ENCODE measurements around the gene PAX7. TPM values are rescaled to one million over a fixed set of nuclear protein-coding genes. Genes with fewer than 3 reads are reported as not detected.
"Not testable (repeated sequence)": the region's sequence is repeated elsewhere in the genome, so short reads cannot be mapped to it uniquely, and the experiment has no call there.

The PAX7 gene
- total RNA-seq, 2 experiments from 2014 or later, result not detected

DNA sequence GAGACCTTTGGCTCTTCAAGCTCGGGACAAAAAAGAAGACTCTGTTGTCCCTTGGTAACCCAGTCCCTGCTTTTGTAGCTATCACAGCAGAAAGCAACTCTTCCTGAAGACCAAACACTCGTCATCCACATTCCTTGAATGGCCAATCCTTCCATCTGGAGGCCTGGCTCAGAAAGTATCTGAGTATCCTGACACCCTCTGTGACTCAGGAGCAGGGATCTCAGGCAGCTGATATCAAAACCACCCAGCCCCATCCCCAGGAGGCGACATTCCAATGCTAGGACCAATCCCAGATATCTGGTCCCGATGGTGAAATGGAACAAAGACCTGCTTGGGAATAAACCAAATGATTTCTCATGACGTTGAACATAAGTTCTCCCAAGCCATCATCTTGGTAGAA lies 116.3 kb downstream of the PAX7 start:
- DNase-seq, result no peak
- peaks cover 27% of the 10 kb centered on the region for H3K27me3 Mint-ChIP-seq
- H3K4me1 Mint-ChIP-seq, result no peaks in the 10 kb centered on the region
- H3K27ac Mint-ChIP-seq, result no peak overlapping the region
- H3K36me3 Mint-ChIP-seq, result no peaks in the 10 kb centered on the region
- H3K4me3 Mint-ChIP-seq, result no peak overlapping the region
- H3K9me3 Mint-ChIP-seq, result peaks cover 4% of the 10 kb centered on the region

DNA sequence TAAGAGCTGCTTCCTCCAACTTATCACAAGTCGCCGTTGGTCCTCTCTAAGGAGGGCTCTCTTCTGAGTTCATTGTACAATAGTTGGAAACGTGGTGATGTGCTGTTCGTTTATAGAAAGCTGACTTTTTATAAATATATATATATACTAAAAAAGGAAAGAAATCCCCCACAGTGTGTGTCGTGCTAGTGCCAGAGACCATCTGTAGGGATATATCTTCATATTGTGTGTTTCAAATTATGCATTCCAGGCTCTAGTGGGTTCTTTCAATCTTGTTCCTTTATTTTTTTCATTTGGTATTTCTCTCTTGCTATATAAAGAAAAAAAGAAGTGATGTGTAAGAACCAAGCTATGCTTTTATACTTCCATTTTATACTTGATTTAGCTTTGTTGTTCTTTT lies 117.0 kb downstream of the PAX7 start:
- H3K27me3 Mint-ChIP-seq, result peaks cover 28% of the 10 kb centered on the region
- H3K36me3 Mint-ChIP-seq, result no peaks in the 10 kb centered on the region
- no peak overlapping the region for H3K27ac Mint-ChIP-seq
- no peak for DNase-seq
- no peak overlapping the region for H3K4me3 Mint-ChIP-seq
- H3K9me3 Mint-ChIP-seq, result peaks cover 4% of the 10 kb centered on the region
- no peaks in the 10 kb centered on the region for H3K4me1 Mint-ChIP-seq

DNA sequence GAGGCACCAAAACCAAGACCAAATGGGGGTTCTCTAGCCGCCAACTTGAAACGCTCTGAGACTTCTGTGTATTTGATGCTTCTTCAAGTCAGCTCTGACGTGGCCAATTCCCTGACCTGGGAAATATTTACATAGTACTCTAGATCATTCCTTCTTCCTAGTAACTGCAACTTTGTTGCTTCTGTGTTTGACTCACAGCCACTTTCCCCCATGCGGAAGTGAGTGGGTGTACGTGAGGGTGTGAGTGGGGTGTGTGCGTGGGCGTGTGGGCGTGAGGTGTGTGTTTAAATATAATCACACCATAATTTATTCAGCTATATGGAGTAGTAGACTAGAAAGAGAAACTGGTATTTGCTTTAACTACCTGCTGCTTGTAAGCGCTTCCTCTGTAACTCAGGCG lies 117.8 kb downstream of the PAX7 start:
- H3K27ac Mint-ChIP-seq, result no peak overlapping the region
- peaks cover 4% of the 10 kb centered on the region for H3K9me3 Mint-ChIP-seq
- no peak for DNase-seq
- peaks cover 33% of the 10 kb centered on the region for H3K27me3 Mint-ChIP-seq
- no peaks in the 10 kb centered on the region for H3K4me1 Mint-ChIP-seq
- no peak overlapping the region for H3K4me3 Mint-ChIP-seq
- H3K36me3 Mint-ChIP-seq, result no peaks in the 10 kb centered on the region

DNA sequence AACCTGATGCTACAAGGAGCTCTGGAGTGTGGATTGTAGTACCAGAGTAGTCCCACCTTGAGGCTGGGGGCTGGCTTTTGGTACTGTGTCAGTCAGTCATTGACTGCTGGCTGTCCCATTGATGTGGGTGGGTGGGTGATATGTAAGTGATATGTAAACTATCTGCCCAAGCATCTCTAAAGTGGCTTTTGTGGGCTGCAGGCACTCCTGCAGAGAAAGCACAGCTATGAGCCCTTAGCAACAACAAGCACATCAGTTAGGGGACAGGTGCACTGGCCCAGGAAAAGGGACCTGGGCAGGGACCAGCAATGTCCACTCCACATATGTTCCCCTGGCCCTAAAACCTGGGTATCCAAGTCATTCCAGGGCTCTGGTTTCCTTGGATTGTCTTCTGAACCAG lies 118.9 kb downstream of the PAX7 start:
- Mint-ChIP-seq H3K27ac (no peak overlapping the region), H3K27me3 (peaks cover 36% of the 10 kb centered on the region), H3K4me1 (no peaks in the 10 kb centered on the region), H3K36me3 (no peaks in the 10 kb centered on the region), H3K4me3 (no peak overlapping the region), H3K9me3 (peaks cover 10% of the 10 kb centered on the region)
- DNase-seq, result no peak

DNA sequence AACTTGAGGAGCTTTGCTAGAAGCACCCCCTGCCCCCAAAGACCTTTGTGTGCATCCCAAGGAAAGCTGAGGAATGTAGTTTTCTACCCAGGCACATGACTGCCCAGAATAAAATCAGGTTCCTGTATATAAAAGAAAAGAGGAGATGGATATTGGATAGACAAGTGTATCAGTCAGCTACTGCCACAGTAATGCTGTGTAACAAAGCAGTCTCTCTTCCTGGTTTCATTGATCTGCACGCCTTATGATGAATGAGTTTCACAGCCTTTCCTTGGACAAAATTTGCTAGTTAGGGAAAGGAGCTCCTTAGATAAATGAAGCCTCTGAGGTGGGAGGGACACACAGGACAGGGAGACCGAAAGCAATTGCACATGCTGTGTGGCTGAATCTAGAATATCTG lies 120.0 kb downstream of the PAX7 start:
- H3K27ac Mint-ChIP-seq, result no peak overlapping the region
- H3K4me1 Mint-ChIP-seq, result no peaks in the 10 kb centered on the region
- H3K9me3 Mint-ChIP-seq, result peaks cover 13% of the 10 kb centered on the region
- DNase-seq, result no peak
- peaks cover 36% of the 10 kb centered on the region for H3K27me3 Mint-ChIP-seq
- no peaks in the 10 kb centered on the region for H3K36me3 Mint-ChIP-seq
- no peak overlapping the region for H3K4me3 Mint-ChIP-seq

DNA sequence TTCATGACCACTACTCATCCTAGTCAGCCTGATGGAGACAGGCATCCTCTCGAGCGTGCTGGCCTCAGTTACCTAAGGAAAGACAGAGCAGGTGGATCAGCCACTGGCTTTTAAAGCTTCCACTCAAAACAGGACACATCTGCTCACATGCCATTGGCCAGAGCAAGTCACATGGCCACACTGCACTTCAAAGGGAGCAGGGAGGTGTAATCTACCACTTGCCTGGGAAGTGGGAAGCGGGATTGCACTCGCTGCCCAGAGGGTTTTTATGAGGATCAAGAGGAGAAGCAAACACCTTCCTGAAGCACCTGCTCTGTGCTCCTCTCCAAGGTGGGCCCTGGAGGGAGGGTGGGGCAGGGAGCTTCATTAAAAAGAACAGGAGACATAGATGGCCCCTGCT lies 120.8 kb downstream of the PAX7 start:
- Mint-ChIP-seq H3K9me3 (peaks cover 17% of the 10 kb centered on the region), H3K36me3 (no peaks in the 10 kb centered on the region), H3K4me1 (no peaks in the 10 kb centered on the region), H3K4me3 (no peak overlapping the region), H3K27ac (no peak overlapping the region), H3K27me3 (peaks cover 37% of the 10 kb centered on the region)
- no peak for DNase-seq

DNA sequence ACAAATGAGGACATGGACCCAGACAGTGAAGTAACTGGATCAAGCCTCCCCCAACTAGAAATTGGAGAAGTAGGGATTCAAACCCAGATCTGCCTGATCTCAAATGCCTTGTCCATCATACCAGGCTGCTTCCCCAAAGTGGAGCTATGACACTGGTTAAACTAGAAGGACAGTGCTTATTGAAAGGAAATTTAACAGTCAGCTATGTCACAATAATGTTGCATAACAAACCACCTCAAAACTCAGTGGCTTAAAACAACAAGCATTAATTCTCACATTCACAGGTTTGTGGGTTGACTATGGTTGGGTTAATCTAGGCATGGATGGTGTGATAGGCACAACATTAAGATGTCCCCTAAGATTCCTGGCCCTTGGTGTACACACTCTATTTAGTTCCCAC lies 121.8 kb downstream of the PAX7 start:
- no peaks in the 10 kb centered on the region for H3K4me1 Mint-ChIP-seq
- H3K27ac Mint-ChIP-seq, result no peak overlapping the region
- no peaks in the 10 kb centered on the region for H3K36me3 Mint-ChIP-seq
- DNase-seq, result no peak
- H3K27me3 Mint-ChIP-seq, result peaks cover 39% of the 10 kb centered on the region
- H3K4me3 Mint-ChIP-seq, result no peak overlapping the region
- peaks cover 18% of the 10 kb centered on the region for H3K9me3 Mint-ChIP-seq

DNA sequence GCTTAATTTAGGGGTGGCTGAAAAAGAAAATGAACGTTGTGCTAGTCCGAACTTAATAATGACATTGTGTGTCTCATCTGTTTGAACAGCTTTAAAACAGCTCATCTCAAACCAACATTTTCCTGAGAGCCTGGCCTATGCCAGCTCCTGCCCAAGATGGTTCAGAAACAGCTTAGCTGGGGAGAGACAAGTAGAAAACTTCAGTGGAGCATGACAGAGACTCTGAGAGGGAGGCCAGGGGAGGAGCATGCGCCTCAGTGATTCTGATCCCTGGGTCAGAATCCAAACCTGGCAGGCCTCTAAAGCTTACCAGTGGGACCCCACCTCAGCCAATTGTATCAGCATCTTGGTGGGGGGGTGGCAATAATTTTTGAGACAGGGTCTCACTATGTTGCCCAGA lies 129.5 kb downstream of the PAX7 start:
- Mint-ChIP-seq H3K27ac (no peak overlapping the region), H3K27me3 (peaks cover 22% of the 10 kb centered on the region), H3K36me3 (no peaks in the 10 kb centered on the region), H3K9me3 (peaks cover 12% of the 10 kb centered on the region), H3K4me3 (no peak overlapping the region), H3K4me1 (no peaks in the 10 kb centered on the region)
- DNase-seq, result no peak

DNA sequence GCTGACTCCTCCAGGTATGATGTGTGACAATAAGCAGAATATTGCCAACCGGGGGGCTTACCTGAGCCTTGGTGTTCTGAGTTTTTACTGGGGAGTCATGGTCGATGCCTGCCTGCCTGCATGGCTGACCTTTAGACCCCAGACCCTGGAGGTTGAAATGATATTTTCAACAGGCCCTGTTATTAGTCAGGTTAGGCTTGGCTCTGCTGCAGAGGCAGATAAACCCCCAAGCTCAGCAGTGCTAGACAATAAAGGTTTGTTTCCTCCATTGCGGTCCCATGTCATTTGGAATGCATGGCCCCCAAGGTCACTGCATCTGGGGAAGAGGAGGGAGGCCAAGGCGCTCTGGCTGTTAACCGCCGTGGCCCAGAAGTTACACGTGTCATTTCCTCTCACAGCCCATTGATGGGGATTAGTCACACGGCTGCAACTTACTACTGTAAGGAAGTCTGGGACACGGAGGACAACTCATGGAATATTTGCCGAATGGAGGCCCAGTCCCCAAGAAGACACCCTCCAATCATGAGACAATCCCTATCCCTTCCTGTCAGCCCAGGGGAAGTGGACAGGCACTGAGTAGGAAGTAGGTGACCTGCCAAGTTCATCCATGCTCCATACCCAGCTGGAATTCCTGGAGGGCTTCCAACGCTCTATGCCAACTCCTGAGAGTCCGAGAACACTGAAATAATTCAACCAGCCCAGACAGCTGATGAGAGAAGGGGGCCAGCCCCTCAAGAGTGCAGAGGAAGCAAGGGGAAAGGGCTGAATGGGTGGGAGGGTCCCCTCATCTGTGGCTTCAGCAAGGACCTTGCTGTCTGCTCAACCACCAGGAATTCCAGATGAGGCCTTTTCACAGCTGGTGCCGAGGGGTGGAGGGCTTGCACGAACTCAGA lies 131.5 kb downstream of the PAX7 start:
- H3K4me1 Mint-ChIP-seq, result no peaks in the 10 kb centered on the region
- H3K27me3 Mint-ChIP-seq, result peaks cover 21% of the 10 kb centered on the region
- peaks cover 5% of the 10 kb centered on the region for H3K9me3 Mint-ChIP-seq
- H3K36me3 Mint-ChIP-seq, result no peaks in the 10 kb centered on the region
- no peak overlapping the region for H3K27ac Mint-ChIP-seq
- no peak for DNase-seq
- no peak overlapping the region for H3K4me3 Mint-ChIP-seq

DNA sequence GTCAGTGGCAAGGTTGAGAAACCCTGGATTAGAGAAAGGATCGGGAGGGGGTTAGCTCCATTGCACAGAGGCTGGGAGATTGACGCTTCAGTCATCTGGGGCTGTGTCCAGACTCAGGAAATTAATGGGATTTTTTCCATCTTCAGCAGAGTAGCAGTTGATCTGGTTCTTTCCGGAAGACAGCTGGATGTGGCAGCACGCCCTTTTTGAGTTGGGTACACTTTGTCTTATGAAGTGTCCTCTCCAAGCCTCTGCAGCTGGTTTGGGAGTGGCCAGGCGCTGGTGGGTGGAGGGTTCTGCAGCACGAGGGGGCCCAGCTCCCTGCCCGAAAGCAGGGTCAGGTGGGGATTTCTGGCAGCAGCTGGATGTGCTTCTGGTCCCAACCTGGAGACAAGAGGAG lies 133.7 kb downstream of the PAX7 start:
- no peaks in the 10 kb centered on the region for H3K9me3 Mint-ChIP-seq
- no peak for DNase-seq
- H3K4me3 Mint-ChIP-seq, result no peak overlapping the region
- peaks cover 28% of the 10 kb centered on the region for H3K27me3 Mint-ChIP-seq
- no peaks in the 10 kb centered on the region for H3K4me1 Mint-ChIP-seq
- no peak overlapping the region for H3K27ac Mint-ChIP-seq
- no peaks in the 10 kb centered on the region for H3K36me3 Mint-ChIP-seq

DNA sequence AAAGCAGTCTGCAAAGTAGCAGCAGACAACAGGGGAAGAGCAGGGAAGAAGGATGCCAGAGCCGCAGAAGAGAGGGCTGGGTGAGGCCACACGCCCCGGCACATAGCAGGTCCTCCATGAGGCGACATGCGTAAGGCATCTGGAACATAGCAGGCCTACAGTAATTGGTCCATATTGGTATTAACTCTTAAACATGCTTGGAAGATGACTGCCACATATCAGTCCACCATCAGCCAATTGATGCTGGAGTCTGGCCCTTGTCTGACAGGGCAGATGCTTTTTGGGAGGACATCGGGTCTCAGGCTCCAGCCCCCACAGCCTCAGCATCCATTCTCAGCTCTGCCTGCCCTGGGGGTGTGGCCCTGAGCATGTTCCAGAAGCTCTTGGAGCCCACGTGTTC lies 135.1 kb downstream of the PAX7 start:
- Mint-ChIP-seq H3K4me3 (no peak overlapping the region), H3K9me3 (no peaks in the 10 kb centered on the region), H3K27ac (no peak overlapping the region), H3K36me3 (no peaks in the 10 kb centered on the region), H3K4me1 (no peaks in the 10 kb centered on the region), H3K27me3 (peaks cover 39% of the 10 kb centered on the region)
- no peak for DNase-seq

DNA sequence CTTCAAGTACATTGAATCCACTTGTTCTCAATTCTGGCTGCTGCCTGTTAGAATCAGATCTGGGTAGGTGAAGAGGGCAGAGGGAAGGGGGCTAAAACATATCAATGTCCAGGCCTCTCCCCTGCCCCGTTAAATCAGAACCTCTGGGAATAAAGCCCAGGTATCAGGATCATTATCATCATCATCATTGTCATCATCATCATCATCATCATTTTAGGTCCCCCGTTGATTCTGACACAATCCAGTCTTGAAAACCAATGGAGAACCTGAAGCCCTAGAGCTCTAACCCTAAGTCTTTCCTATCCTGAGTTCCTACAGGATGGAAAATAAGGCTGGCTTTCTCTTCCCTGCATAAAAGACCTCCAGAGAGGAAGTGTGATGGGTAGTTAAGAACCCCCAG lies 135.7 kb downstream of the PAX7 start:
- Mint-ChIP-seq H3K9me3 (no peaks in the 10 kb centered on the region), H3K4me3 (no peak overlapping the region), H3K4me1 (no peaks in the 10 kb centered on the region), H3K36me3 (no peaks in the 10 kb centered on the region), H3K27me3 (peaks cover 40% of the 10 kb centered on the region), H3K27ac (no peak overlapping the region)
- no peak for DNase-seq

DNA sequence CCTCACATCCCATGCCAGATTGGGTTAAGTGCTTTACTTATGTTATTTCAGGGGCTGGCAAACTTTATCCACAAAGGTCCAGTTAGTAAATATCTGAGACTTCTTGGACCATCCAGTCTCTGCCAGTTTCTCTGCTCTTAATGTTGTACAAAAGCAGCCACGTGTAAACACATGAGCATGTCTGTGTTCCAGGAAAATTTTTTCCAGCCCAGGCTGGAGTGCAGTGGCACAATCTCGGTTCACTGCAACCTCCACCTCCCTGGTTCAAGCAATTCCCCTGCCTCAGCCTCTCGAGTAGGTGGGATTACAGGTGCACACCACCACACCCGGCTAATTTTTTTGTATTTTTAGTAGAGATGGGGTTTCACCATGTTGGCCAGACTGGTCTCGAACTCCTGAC lies 136.9 kb downstream of the PAX7 start:
- not testable (repeated sequence) for H3K4me3 Mint-ChIP-seq, DNase-seq, H3K4me1 Mint-ChIP-seq, H3K27ac Mint-ChIP-seq, H3K36me3 Mint-ChIP-seq, H3K9me3 Mint-ChIP-seq
- H3K27me3 Mint-ChIP-seq, result peaks cover 38% of the 10 kb centered on the region

DNA sequence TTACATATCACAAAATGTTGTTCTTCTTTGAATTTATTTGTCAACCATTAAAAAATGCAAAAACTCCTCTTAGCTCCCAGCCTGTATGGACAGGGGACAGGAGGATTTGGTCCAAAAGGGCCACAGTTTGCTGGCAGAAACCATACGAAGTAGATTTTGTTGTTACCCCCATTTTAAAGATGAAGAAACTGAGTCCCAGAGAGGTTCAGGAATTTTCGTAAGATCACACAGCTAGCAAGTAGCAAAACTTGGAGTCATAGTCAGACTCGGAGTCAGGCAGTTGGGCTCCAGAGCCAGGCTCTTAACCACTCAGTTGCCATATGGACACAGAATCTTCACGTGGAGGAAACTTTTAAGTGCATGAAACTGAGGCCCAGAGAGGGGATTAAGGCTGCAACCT lies 137.4 kb downstream of the PAX7 start:
- Mint-ChIP-seq H3K4me3 (no peak overlapping the region), H3K27me3 (peaks cover 38% of the 10 kb centered on the region), H3K27ac (no peak overlapping the region), H3K4me1 (no peaks in the 10 kb centered on the region), H3K9me3 (no peaks in the 10 kb centered on the region), H3K36me3 (no peaks in the 10 kb centered on the region)
- no peak for DNase-seq

DNA sequence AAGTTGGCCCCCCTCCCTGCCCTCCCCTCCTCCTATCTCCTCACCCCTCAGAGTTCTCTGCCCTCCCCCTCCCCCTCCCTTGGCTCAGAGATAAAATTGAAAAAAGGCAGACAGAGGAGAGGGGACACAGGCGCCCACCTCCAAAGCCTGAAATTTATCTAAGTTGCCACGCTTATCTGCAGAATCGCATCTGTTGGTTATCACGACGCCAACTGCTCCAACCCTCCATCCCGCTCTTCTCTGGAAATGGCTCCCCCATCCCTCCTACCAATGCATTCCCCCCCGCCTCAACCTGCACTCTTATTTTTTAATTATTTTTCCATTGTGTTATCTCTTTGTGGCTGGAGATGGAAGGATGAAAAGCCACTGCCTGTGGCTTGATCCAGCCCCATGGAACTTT lies 138.5 kb downstream of the PAX7 start:
- no peaks in the 10 kb centered on the region for H3K36me3 Mint-ChIP-seq
- H3K27me3 Mint-ChIP-seq, result peaks cover 41% of the 10 kb centered on the region

DNA sequence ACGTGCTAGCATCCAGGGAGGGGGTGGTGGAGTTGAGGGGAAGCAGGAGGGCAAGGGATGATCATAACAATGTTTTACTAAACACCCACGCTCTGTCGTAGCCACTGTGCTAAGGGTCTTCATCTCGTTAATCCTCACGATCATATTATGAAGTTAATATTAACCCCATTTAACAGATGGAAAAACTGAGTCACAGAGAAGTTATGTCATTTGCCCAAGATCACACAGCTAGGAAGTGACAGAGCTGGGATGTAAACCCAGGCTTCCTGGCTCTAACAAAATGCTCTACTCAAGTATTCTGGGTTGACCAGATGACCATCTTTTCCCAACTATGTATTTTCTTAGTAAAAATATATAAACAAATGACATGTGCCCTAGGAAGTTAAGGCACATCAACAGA lies 140.2 kb downstream of the PAX7 start:
- no peaks in the 10 kb centered on the region for H3K36me3 Mint-ChIP-seq
- H3K9me3 Mint-ChIP-seq, result no peaks in the 10 kb centered on the region
- no peak overlapping the region for H3K4me3 Mint-ChIP-seq
- H3K4me1 Mint-ChIP-seq, result no peaks in the 10 kb centered on the region
- no peak for DNase-seq
- H3K27me3 Mint-ChIP-seq, result peaks cover 44% of the 10 kb centered on the region
- no peak overlapping the region for H3K27ac Mint-ChIP-seq

More for the DNA sequence above, 138.5 kb downstream of the PAX7 start:
- Mint-ChIP-seq H3K4me1 (no peaks in the 10 kb centered on the region), H3K27ac (no peak overlapping the region), H3K4me3 (no peak overlapping the region), H3K9me3 (no peaks in the 10 kb centered on the region)
- no peak for DNase-seq

All from activated naive CD8-positive, alpha-beta T cell treated with anti-CD3 and anti-CD28 coated beads for 36 hours (primary cell).